A549 (cell line): ENCODE results near the gene MAB21L3. TPM values are rescaled to one million over a fixed set of nuclear protein-coding genes. Genes with fewer than 3 reads are reported as not detected.

Experiments
- ATAC-seq, 2 experiments: fragments of 200-7000 bp in 1 of 2; fragments of >200 bp in 1 of 2; cut with Nextera tagmentation in 1 of 2; cut with Tn5 transposase in 1 of 2; 3 replicates each; pipeline versions ENCODE4 v1.8.0 to v1.9.1; 2018 to 2020; ENCODE audit warnings: mild to moderate bottlenecking in 1 of 2, moderate library complexity in 1 of 2
- CTCF ChIA-PET: fragments of 300-600 bp; sonication (Branson Sonifier 250); formaldehyde crosslinking; extraction: SDS; loops from one replicate; lab custom pipeline; 2021; ENCODE audit warnings: antibody characterized with exemption, inconsistent platforms; lab: Yijun Ruan, JAX
- POLR2A ChIA-PET: fragments of 350-600 bp; formaldehyde crosslinking; extraction: SDS; loops from one replicate; lab custom pipeline; 2021; ENCODE audit warnings: antibody characterized with exemption, inconsistent platforms; lab: Yijun Ruan, JAX
- DNase-seq, 2 experiments: peaks; one replicate each; pipeline versions ENCODE4 v3.0.0 to v3.0.0-alpha.2; 2011 to 2016; ENCODE audit warnings: low read depth in 1 of 2, low spot score in 1 of 2
- FAIRE-seq: peaks from 2 replicates; lab custom pipeline; 2011; peaks lifted over from hg19 to GRCh38; lab: Jason Lieb, UNC
- H3K27ac ChIP-seq, 2 experiments: fragments of >200 bp; sonication (Bioruptor Twin); formaldehyde crosslinking; 3 replicates each; pipeline ENCODE4 v1.5.1; 2016 to 2017
- H3K4me1 ChIP-seq: fragments of >200 bp; sonication (Bioruptor Twin); formaldehyde crosslinking; 3 replicates; pipeline ENCODE4 v1.6.1; 2016
- H3K4me2 ChIP-seq: fragments of >200 bp; sonication (Bioruptor Twin); formaldehyde crosslinking; 3 replicates; pipeline ENCODE4 v1.6.1; 2016
- H3K4me3 ChIP-seq: fragments of >200 bp; sonication (Bioruptor Twin); formaldehyde crosslinking; 3 replicates; pipeline ENCODE4 v1.5.1; 2016
- H3K9me3 ChIP-seq: fragments of >200 bp; sonication (Bioruptor Twin); formaldehyde crosslinking; 3 replicates; pipeline ENCODE4 v1.6.1; 2016
- ATOH8 ChIP-seq: fragments of 250-450 bp; sonication (Bioruptor Pico); IDR thresholded peaks from 2 replicates; pipeline ENCODE4 v1.5.0; 2020; ENCODE audit warnings: low read depth, mild to moderate bottlenecking, moderate library complexity
- BCL3 ChIP-seq: fragments of >200 bp; sonication (Bioruptor Twin); formaldehyde crosslinking; IDR thresholded peaks from 3 replicates; pipeline ENCODE4 v1.6.1; 2016
- CTCF ChIP-seq: fragments of >200 bp; sonication (Bioruptor Twin); formaldehyde crosslinking; IDR thresholded peaks from 3 replicates; pipeline ENCODE4 v1.5.1; 2016
- EHF ChIP-seq: fragments of 250-450 bp; sonication (Bioruptor Pico); IDR thresholded peaks from 2 replicates; pipeline ENCODE4 v1.5.0; 2020; ENCODE audit warnings: mild to moderate bottlenecking
- EHMT2 ChIP-seq: fragments of 200-600 bp; sonication (generic); IDR thresholded peaks from 2 replicates; pipeline ENCODE4 v1.6.1; 2016; ENCODE audit warnings: antibody characterized with exemption, low read depth, mild to moderate bottlenecking, moderate library complexity
- ESRRA ChIP-seq: fragments of 150-350 bp; IDR thresholded peaks from 2 replicates; pipeline ENCODE4 v1.6.1; 2014; ENCODE audit warnings: mild to moderate bottlenecking, low read length, borderline replicate concordance
- FOSB ChIP-seq: fragments of 250-450 bp; sonication (Bioruptor Pico); IDR thresholded peaks from 2 replicates; pipeline ENCODE4 v1.5.0; 2020; ENCODE audit warnings: mild to moderate bottlenecking, moderate library complexity
- HEYL ChIP-seq: fragments of 250-450 bp; sonication (Bioruptor Pico); IDR thresholded peaks from 2 replicates; pipeline ENCODE4 v1.8.0; 2021; ENCODE audit warnings: mild to moderate bottlenecking, moderate library complexity
- HOXB5 ChIP-seq: fragments of 250-450 bp; sonication (Bioruptor Pico); IDR thresholded peaks from 2 replicates; pipeline ENCODE4 v1.5.0; 2020; ENCODE audit warnings: mild to moderate bottlenecking, moderate library complexity
- KDM1A ChIP-seq: fragments of 200-600 bp; sonication (generic); IDR thresholded peaks from 2 replicates; pipeline ENCODE4 v1.6.1; 2016; ENCODE audit warnings: low read depth, mild to moderate bottlenecking
- MYC ChIP-seq: IDR thresholded peaks from 2 replicates; pipeline ENCODE4 v1.6.1; 2012; ENCODE audit warnings: mild to moderate bottlenecking, inconsistent platforms, low read length, improper control_type of control experiment, borderline replicate concordance
- NR3C1 ChIP-seq: fragments of >200 bp; sonication (Bioruptor Twin); formaldehyde crosslinking; IDR thresholded peaks from 3 replicates; pipeline ENCODE4 v1.6.1; 2017
- RAD21 ChIP-seq, 2 experiments: fragments of >200 bp in 1 of 2; sonication (Bioruptor Twin) in 1 of 2; formaldehyde crosslinking in 1 of 2; IDR thresholded peaks in 1 of 2; conservative IDR thresholded peaks in 1 of 2; 2 replicates in 1 of 2; 3 replicates in 1 of 2; pipeline ENCODE4 v1.6.1; 2012 to 2018; ENCODE audit warnings: inconsistent platforms in 1 of 2
- RCOR1 ChIP-seq: fragments of 150-350 bp; IDR thresholded peaks from 2 replicates; pipeline ENCODE4 v1.6.1; 2014; ENCODE audit warnings: antibody characterized with exemption, low read length, low read depth
- RFX5 ChIP-seq: fragments of 450-650 bp; IDR thresholded peaks from 2 replicates; pipeline ENCODE4 v1.7.1; 2014; ENCODE audit warnings: antibody characterized with exemption, mild to moderate bottlenecking, moderate library complexity
- RNF2 ChIP-seq: fragments of 200-600 bp; sonication (generic); IDR thresholded peaks from 2 replicates; pipeline ENCODE4 v1.6.1; 2016; ENCODE audit warnings: low read depth, mild to moderate bottlenecking, antibody characterized with exemption, moderate library complexity, borderline replicate concordance
- TP53 ChIP-seq: fragments of 250-450 bp; sonication (Bioruptor Pico); IDR thresholded peaks from 2 replicates; pipeline ENCODE4 v1.5.0; 2021; ENCODE audit warnings: mild to moderate bottlenecking, moderate library complexity
- ZC3H11A ChIP-seq: fragments of 450-650 bp; IDR thresholded peaks from 2 replicates; pipeline ENCODE4 v1.6.1; 2014; ENCODE audit warnings: antibody characterized with exemption, mild to moderate bottlenecking
- ZSCAN20 ChIP-seq: fragments of 250-450 bp; sonication (Bioruptor Pico); IDR thresholded peaks from 2 replicates; pipeline ENCODE4 v1.8.0; 2022; ENCODE audit warnings: mild to moderate bottlenecking, moderate library complexity
- WGBS: methylation state at CpG from one replicate; pipeline ENCODE4 v1.1.6; 2017; ENCODE audit errors: missing lambda C conversion rate; 5-methylcytosine and 5-hydroxymethylcytosine counted together
- polyA plus RNA-seq, 4 experiments: library from polyadenylated mRNA; depleted of rRNA in 3 of 4; stranded (reverse); fragments of >200 nt; fragmentation: RNase III in 1 of 4; extraction: RNeasy Plus Mini Kit Qiagen cat#74134 plus additional on column Dnase treatment in 1 of 4; gene quantifications; 2 replicates in 3 of 4; 3 replicates in 1 of 4; pipeline ENCODE4 v1.2.3, GENCODE V29; 2011 to 2017

Gene MAB21L3
- polyA plus RNA-seq, 2 of the 4 experiments (the other 2 are of a cell fraction): 0.03 to 0.09 TPM

GRCh38 chr1:116170721-116171589, 59.8 kb downstream of the MAB21L3 start (continued):
- TF ChIP-seq EHMT2 (no peak), RNF2 (no peak), HEYL (CRISPR knock-in tag) (no peak), ATOH8 (CRISPR knock-in tag) (no peak)

- DNase-seq (no peak), FAIRE-seq (no peak), ATAC-seq (no peak)
- Histone ChIP-seq H3K4me3 (no peak overlapping the region), H3K9me3 (no peaks in the 10 kb centered on the region), H3K4me2 (no peak overlapping the region), H3K27ac (no peak overlapping the region), H3K4me1 (no peaks in the 10 kb centered on the region)
- ChIA-PET CTCF (interaction anchor here (1.0 to 2.1 kb wide), 3 partner anchors 20 to 313 kb away, joined by 3 to 7 read pairs (median 4); no protein-coding TSS in a partner anchor), POLR2A (no interaction called here)
- no peak for TF ChIP-seq TP53 (CRISPR knock-in tag)
- no peak for TF ChIP-seq ESRRA
- no peak for TF ChIP-seq ZC3H11A
- TF ChIP-seq KDM1A: no peak
- no peak for TF ChIP-seq MYC
- no peak for TF ChIP-seq NR3C1
- TF ChIP-seq EHF (CRISPR knock-in tag): no peak
- no peak for TF ChIP-seq ZSCAN20
- no peak for TF ChIP-seq FOSB (CRISPR knock-in tag)
- no peak for TF ChIP-seq RAD21 (conservative IDR thresholded peaks at IDR 0.05 in 1 of 2, IDR thresholded peaks at IDR 0.05 in 1 of 2)
- TF ChIP-seq RFX5: no peak
- no peak for TF ChIP-seq CTCF
- TF ChIP-seq BCL3: no peak
- TF ChIP-seq RCOR1: no peak
- TF ChIP-seq RNF2: no peak
- WGBS: 41% methylated on average over 1 of the region's 1 CpG
Observed at GRCh38 chr1:116172666-116173065, 61.5 kb downstream of the MAB21L3 start.

- H3K9me3 ChIP-seq: no peaks in the 10 kb centered on the region
- POLR2A ChIA-PET: no interaction called here
- no peak for DNase-seq
- no peak for TF ChIP-seq HOXB5 (CRISPR knock-in tag)
- TF ChIP-seq KDM1A: no peak
- TF ChIP-seq, all 56 proteins: peak for 0
- Histone ChIP-seq H3K4me3 (no peak overlapping the region), H3K27ac (no peak overlapping the region), H3K4me1 (no peaks in the 10 kb centered on the region), H3K4me2 (no peak overlapping the region)
- CTCF ChIA-PET: interaction anchor here (1.4 kb wide), 1 partner anchor 23 kb away, joined by 3 read pairs; no protein-coding TSS in a partner anchor
- ATAC-seq (no peak), FAIRE-seq (no peak)
- 41% methylated on average over 3 of the region's 3 CpGs for WGBS
Observed at GRCh38 chr1:116175611-116176010, 64.4 kb downstream of the MAB21L3 start.
